GM18517 (cell line): ENCODE measurements around the gene UBE2L3.
"Not testable (repeated sequence)": the region's sequence is repeated elsewhere in the genome, so short reads cannot be mapped to it uniquely, and the experiment has no call there.

Experiments used
- ATAC-seq: cut with Tn5 transposase; IDR thresholded peaks from one replicate; pipeline ENCODE4 v1.9.1; 2021; ENCODE audit warnings: mild to moderate bottlenecking, moderate library complexity; ENCODE audit not compliant: unreplicated experiment

Gene UBE2L3

DNA sequence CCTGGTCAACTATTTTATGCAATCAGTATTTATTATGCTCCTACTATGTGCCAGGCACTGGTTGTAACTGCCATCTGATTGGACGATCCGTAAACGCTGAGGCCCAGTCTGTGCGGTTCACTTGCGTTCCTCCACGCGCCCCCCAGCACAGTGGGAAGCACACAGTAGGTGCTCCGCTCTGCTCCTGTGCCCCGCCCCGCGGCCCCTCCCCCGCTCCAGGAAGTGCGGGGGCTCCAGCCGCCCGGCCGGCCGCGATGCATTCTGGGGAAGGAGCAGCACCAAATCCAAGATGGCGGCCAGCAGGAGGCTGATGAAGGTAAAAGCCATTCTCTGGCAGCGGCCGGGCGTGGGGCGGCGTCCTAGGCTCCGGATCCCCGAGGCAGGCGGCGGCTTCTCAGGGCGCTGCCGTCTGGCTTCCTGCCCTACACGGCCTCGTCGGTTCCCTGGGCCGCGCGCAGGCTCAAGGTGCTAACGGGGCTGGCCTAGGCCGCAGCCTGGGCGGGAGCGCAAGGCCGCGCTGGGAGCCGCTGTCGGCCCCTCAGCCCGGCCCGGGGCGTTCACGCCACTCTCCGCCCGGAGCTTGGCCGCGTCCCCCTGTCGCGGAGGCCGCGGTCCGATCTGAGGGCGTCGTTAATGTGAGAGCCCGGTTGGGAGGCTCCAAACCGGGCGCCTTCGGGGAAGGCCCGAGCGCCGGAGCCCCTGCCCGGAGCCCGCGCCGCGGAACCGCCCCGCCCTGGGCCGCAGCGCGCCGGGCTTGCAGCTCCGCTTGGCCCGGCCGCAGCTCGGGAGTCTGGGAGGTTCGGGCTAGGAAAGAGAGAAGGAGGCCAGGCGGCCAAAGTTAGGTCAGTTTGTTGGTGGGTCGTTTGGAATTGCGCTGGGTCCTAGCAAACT lies at the start of gene UBE2L3:
UBE2L3 (plus strand) TSS at position 259 of the 891 bp plus-strand sequence; CDS start at position 290, 31 bp downstream.
- ATAC-seq = no peak

DNA sequence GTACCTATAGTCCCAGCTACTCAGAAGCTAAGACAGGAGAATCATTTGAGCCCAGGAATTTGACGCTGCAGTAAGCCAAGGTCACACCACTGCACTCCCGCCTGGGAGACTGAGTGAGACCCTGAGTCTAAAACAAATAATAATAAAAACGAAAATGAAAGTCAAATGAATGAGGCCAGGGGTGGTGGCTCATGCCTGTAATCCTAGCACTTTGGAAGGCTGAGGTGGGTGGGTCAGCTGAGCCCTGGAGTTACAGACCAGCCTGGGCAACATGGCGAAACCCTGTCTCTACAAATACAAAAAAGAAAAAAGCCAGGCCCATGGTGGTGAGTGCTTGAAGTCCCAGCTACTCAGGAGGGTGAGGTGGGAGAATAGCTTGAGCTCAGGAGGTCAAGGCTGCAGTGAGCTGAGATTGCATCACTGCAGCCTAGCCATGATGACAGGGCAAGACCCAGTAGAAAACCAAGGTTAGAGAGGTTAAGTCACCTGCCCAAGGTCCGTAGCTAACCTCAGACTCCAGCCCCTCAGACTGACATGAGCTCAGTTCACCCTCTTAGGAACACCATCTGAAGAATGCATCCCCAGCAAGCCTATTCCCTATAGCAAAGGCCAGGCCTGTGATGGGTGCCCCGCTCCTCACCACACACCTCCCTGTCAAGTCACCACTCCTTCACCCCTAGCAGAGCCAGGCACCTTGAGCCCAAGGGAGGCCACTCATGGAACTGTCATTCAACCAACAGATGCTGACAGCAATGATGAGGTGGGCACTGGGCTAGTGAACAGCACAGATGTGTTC lies 40.6 kb upstream of the UBE2L3 start:
- not testable (repeated sequence) for ATAC-seq

DNA sequence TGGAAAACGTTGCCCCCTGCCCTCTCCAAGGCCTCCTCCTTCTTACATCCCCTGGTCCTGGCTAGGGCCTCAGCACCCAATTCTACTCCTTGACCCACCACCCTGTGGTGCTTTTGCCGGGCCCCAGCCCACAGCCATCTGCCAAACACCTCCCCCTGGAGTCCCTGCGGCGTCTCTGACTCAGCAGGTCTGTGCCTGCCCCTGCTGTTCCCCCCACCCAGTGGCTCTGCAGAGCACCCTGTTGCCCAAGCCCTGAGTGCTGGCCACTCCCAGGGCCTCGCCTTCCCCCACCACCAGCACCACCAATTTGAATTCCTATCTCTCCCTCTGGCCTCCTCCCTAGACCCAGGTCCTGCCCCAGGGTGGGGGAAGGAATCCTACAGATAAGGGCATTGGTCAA lies 36.0 kb upstream of the UBE2L3 start:
- ATAC-seq = not testable (repeated sequence)

GRCh38 chr22:21532863-21533648 lies 34.5 kb upstream of the UBE2L3 start:
- ATAC-seq = not testable (repeated sequence)

DNA sequence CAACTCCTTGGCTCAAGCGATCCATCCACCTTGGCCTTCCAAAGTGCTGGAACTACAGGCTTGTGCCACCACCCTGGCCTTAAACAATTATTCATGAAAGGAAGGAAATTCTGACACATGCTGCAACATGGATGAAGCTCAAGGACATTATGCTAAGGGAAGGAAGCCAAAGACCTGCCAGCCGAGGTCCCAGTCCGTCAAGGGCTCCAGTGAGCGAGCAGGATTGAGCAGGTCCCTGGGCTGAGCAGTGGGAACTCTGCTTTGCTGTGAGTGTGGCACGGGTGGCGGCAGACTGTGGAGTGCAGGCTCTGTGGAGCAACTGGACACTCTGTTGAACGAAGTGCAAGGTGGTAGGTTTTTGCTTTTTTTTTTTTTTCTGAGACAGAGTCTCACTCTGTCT lies 27.7 kb upstream of the UBE2L3 start:
- not testable (repeated sequence) for ATAC-seq

DNA sequence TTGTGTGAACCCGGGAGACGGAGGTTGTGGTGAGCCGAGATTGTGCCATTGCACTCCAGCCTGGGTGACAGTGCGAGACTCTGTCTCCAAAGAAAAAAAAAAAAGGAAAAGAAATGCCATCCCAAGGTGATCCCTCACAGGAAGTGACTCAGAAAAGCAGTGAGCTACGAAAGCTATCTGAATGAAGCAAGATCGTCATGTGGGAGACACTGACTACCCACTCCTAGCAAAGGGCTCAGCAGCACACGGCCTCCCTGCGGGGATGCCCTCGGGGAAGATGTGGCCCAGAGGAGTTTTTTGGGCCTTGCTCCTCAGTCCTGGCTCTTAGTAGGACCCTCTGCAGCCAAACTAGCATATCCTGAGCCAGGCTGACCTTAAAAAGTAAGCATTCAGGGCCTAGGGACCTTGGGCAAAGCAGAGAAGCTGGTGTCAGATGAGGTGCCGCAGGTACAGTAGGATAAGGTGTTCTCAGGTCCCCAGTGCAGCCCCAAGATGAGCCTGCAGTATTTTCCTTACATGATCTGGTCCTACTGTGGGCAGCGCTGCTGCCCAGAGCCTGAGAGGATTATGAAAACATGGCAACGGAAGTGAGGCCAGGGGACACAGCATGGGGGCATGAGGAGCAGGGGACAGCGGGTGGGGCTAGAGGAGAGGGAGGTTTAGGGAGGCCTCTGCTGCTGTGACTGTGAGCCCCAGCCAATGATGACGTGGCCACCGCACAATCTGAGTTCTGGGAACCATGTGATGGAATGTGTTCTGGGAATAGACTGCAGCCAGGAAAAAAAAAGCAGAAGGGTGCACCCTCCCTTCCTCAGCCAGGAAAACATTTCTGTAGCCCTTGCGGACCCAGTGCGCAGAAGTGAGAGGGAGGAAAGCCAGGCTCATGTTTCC lies 22.8 kb upstream of the UBE2L3 start:
- not testable (repeated sequence) for ATAC-seq

DNA sequence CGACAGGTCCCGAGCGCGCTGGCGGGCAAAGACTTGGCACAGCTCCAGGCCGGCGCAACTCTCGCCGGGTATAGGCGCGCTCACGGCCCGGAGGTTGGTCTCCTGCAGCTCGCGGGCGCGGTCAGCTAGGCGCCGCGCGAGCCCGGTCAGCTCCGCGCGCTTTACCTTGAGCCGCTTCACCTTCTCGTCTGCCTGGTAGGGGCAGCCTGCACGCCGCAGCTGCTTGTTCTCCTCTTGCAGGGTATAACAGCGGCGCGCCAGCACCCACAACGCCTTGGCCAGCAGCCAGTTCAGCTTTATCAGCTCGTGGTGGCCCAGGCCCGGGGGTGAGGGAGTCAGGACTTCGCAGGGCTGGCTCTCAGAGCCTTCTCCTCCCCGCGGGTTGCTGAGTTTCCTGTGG lies 18.0 kb upstream of the UBE2L3 start:
- not testable (repeated sequence) for ATAC-seq

- ATAC-seq = not testable (repeated sequence)
Observed at GRCh38 chr22:21550008-21550677, 17.4 kb upstream of the UBE2L3 start.

GRCh38 chr22:21550678-21551047 lies 16.9 kb upstream of the UBE2L3 start:
- not testable (repeated sequence) for ATAC-seq

GRCh38 chr22:21551361-21551760 lies 16.2 kb upstream of the UBE2L3 start, which contains the start of gene RIMBP3C:
Gene RIMBP3C, minus strand, starts transcription at chr22:21551461. Its CDS starts 485 bp downstream, at chr22:21550976.
- not testable (repeated sequence) for ATAC-seq

DNA sequence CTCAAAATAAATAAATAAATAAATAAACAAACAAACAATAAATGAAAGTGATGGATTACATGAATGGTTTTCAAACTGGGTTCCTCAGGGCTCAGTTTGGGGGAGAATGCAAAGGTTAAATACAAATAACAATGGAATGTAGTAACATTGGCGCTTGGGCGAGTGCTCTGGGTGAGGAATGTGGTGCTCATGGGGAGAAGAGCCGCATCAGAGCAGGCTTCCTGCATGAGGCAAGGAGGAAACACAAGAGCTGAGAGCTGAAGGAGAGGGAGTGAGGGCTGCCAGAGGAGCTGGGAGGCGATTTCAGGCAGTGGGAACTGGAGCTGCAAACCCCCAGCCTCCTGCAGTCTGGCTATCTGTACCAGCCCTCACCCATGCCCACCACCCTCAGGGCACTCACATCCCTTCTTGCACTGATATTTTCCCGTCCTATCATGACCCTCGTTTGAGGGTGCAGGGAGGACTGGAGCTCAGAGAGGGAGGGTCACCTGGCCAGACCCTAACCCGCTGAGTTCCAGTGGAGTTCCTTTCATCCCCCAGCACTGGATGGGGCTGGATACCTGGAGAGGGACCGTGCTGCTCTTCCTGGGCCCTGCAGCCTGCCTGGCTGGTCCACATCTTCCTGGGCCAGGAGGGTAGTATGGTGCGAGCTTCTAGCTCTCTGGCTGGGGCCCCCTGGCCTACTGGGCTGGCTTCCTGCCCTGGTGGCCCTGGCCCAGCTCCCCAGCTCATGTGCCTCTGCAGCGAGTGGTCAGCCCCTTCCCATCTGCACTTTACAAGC lies 8.0 kb upstream of the UBE2L3 start:
- not testable (repeated sequence) for ATAC-seq

GRCh38 chr22:21560657-21561056 lies 6.9 kb upstream of the UBE2L3 start:
- not testable (repeated sequence) for ATAC-seq

GRCh38 chr22:21563912-21564311 lies 3.6 kb upstream of the UBE2L3 start:
- no peak for ATAC-seq

DNA sequence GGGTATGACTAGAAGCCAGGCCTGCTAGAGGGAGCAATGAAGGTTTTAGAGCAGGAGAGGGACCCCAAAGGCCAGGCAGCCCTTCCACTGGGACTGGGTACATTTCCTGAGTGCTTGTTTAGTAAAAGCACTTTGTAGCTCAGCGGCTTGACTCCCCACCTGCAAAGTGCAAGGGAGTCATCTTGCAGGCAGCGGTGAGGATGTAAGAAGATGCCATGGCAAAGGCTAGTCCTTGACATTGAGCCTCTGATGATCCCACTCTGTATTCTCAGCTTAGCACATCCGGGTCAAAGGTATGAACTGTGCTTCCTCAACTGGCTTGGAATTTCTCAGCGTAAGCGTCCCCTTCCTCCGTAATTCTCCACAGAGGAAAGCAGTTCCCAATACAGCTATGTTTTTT lies 3.1 kb upstream of the UBE2L3 start:
- ATAC-seq = no peak

- ATAC-seq = no peak
Observed at GRCh38 chr22:21568347-21569075, 997 bp downstream of the UBE2L3 start.

- ATAC-seq = not testable (repeated sequence)
Observed at GRCh38 chr22:21569076-21569427, 1.5 kb downstream of the UBE2L3 start.

DNA sequence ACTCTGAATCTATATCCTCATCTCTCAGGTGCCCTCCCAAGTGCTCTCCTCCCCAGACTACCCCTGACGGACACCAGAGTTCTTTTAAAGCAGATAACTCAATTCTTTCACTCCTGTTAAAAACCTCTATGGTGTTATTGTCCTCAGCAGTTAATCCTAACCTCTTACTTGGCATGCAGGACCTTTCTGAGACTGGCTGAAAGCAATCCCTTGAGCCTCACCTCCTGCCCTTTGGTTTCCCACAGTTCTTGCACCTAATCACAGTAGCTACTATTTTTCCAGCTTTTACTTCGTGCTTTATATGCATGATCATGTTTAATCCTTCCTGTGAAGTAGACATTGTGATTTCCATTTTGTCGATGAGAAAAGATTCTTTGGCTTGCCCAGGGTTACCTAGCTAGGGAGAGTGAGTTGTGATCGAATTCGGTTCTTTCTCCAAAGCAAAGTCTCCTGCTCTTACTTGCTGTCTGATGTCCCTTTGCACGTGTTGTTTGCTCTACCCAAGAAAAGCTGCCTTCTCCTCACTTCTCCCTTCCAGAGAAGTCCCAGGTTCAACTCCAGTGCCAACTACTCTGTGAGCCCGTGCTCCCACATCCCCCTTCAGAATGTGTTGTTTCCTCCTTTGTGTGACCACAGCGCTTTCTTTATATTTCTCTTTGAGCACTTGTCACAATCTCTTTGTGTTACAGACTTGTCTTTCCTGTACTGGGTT lies 2.1 kb downstream of the UBE2L3 start:
- ATAC-seq = no peak
